ENCODE data around the gene CTLA4. TPM values are rescaled to one million over a fixed set of nuclear protein-coding genes. Genes with fewer than 3 reads are reported as not detected.

The CTLA4 gene
- total and polyA plus RNA-seq, 10 of the 15 experiments (the other 5 are each of a cell fraction or from before 2014, with no cell fraction given) = not detected

DNA sequence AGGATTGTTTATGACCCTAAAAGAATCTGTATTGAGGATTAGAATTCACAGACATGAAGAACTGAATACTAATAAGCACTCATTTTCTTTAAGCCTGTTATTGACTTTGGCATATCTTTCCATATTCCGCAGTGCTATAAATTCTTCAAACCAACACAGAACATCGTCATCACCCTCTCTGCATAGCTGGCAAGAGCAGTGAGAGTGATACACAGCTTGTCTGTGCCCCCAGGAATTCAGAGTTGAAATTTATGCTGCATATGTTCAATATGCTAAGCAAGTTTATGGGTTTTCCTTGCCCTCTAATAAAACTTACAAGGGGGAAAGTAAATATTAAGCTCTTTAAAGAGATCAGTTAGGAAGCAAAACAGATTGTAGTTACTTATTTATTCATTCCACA is 32.7 kb downstream of the CTLA4 start (continued):
- TF ChIP-seq, protein P1, sequence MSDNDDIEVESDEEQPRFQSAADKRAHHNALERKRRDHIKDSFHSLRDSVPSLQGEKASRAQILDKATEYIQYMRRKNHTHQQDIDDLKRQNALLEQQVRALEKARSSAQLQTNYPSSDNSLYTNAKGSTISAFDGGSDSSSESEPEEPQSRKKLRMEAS (IDR thresholded peaks at IDR 0.05; ENCODE audit: low read depth, low read length) = no peak
- TF ChIP-seq PBX3 (IDR thresholded peaks at IDR 0.05; ENCODE audit: insufficient replicate concordance, low read depth, low read length) = no peak

DNA sequence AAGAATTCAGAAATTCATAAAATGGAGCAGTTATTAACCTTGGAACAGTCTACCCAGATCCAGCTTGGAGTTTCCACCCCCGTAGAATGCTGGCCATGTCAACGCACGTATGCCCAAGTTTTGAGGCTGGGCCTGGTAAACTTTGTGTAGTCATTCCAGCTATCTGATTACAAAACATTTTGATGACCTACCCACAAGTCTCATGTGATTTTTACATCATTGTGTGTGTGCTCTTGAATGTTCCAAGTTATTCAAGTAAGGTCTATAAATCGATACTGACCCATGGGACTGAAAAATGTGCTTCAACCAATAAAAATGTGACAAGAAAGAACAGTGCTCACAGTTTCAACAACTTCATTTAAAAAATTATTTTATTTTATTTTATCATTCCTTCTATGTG is 36.5 kb downstream of the CTLA4 start:
- Histone ChIP-seq H4K20me1 (ENCODE audit: control insufficient read depth, insufficient read depth) (no peaks in the 10 kb centered on the region), H3K27me3 (replicated peaks in 1 of 2; ENCODE audit: control insufficient read depth in 2 of 2, insufficient read depth in 2 of 2, low read length in 1 of 2) (peaks cover 0 to 3% of the 10 kb centered on the region in 2 experiments; a peak in 1 of 4 replicates), H3K9me3 (replicated peaks; ENCODE audit: control insufficient read depth, insufficient read depth, low read length) (peaks cover 4% of the 10 kb centered on the region; the same call in 2 of the 3 replicates), H2AFZ (ENCODE audit: control insufficient read depth, low read depth, low read length) (no peak overlapping the region), H3K4me2 (ENCODE audit: control insufficient read depth, insufficient read depth) (no peak overlapping the region), H3K79me2 (ENCODE audit: control insufficient read depth, insufficient read depth, low read length) (no peaks in the 10 kb centered on the region), H3K36me3 (ENCODE audit: control insufficient read depth in 2 of 2, insufficient read depth in 2 of 2, low read length in 1 of 2) (no peaks in the 10 kb centered on the region), H3K4me1 (ENCODE audit: control insufficient read depth, insufficient read depth, low read length) (no peaks in the 10 kb centered on the region), H3K4me3 (no peak overlapping the region), H3K9ac (ENCODE audit: control insufficient read depth, insufficient read depth, low read length) (no peak overlapping the region), H3K27ac (ENCODE audit: control insufficient read depth, insufficient read depth) (no peak overlapping the region)
- WGBS (ENCODE audit: insufficient coverage, insufficient replicate concordance, low lambda C conversion rate, missing lambda C conversion rate) = 66% methylated on average over 4 of the region's 4 CpGs
- intact Hi-C loops (cut with micrococcal nuclease; ENCODE audit: unreplicated experiment) (no loop called here), in situ Hi-C loops (cut with MboI) (no loop called here)
- ChIA-PET POLR2A (no interaction called here), SMC1A (ENCODE audit: uncharacterized antibody, unreplicated experiment) (interaction anchor here (0.9 kb wide), 1 partner anchor 99 kb away, joined by 3 read pairs; no protein-coding TSS in a partner anchor), RAD21 (ENCODE audit: unreplicated experiment) (no interaction called here), CTCF (no interaction called here)
- DNase-seq (ENCODE audit: low read depth, low spot score) = no peak
- no peak for ATAC-seq
- FAIRE-seq = no peak
- TF ChIP-seq MXI1 (IDR thresholded peaks at IDR 0.05; ENCODE audit: low read depth, low read length) (no peak), BCL3 (IDR thresholded peaks at IDR 0.05; ENCODE audit: borderline replicate concordance, insufficient read depth, low read depth, low read length, poor library complexity, severe bottlenecking) (no peak), KDM1A (IDR thresholded peaks at IDR 0.05; ENCODE audit: borderline replicate concordance) (no peak), SMC3 (IDR thresholded peaks at IDR 0.05; ENCODE audit: borderline replicate concordance, low read length) (no peak), ZSCAN29 (IDR thresholded peaks at IDR 0.05) (no peak), CHD2 (IDR thresholded peaks at IDR 0.05; ENCODE audit: borderline replicate concordance, low read depth, low read length) (no peak), GABPA (IDR thresholded peaks at IDR 0.05; ENCODE audit: low read depth) (no peak), ZNF217 (IDR thresholded peaks at IDR 0.05) (no peak), ASH2L (IDR thresholded peaks at IDR 0.05; ENCODE audit: borderline replicate concordance, low read depth) (no peak)
- TF ChIP-seq, protein P2, sequence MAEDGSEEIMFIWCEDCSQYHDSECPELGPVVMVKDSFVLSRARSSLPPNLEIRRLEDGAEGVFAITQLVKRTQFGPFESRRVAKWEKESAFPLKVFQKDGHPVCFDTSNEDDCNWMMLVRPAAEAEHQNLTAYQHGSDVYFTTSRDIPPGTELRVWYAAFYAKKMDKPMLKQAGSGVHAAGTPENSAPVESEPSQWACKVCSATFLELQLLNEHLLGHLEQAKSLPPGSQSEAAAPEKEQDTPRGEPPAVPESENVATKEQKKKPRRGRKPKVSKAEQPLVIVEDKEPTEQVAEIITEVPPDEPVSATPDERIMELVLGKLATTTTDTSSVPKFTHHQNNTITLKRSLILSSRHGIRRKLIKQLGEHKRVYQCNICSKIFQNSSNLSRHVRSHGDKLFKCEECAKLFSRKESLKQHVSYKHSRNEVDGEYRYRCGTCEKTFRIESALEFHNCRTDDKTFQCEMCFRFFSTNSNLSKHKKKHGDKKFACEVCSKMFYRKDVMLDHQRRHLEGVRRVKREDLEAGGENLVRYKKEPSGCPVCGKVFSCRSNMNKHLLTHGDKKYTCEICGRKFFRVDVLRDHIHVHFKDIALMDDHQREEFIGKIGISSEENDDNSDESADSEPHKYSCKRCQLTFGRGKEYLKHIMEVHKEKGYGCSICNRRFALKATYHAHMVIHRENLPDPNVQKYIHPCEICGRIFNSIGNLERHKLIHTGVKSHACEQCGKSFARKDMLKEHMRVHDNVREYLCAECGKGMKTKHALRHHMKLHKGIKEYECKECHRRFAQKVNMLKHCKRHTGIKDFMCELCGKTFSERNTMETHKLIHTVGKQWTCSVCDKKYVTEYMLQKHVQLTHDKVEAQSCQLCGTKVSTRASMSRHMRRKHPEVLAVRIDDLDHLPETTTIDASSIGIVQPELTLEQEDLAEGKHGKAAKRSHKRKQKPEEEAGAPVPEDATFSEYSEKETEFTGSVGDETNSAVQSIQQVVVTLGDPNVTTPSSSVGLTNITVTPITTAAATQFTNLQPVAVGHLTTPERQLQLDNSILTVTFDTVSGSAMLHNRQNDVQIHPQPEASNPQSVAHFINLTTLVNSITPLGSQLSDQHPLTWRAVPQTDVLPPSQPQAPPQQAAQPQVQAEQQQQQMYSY (CRISPR knock-in tag; IDR thresholded peaks at IDR 0.05) = no peak
- TF ChIP-seq, protein P3, sequence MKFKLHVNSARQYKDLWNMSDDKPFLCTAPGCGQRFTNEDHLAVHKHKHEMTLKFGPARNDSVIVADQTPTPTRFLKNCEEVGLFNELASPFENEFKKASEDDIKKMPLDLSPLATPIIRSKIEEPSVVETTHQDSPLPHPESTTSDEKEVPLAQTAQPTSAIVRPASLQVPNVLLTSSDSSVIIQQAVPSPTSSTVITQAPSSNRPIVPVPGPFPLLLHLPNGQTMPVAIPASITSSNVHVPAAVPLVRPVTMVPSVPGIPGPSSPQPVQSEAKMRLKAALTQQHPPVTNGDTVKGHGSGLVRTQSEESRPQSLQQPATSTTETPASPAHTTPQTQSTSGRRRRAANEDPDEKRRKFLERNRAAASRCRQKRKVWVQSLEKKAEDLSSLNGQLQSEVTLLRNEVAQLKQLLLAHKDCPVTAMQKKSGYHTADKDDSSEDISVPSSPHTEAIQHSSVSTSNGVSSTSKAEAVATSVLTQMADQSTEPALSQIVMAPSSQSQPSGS (IDR thresholded peaks at IDR 0.05; ENCODE audit: low read length) = no peak
- no TSS peak for BruUV-seq (replicated peaks)
